Sigmoid colon (tissue), 7 donors: Measurements from ENCODE around the gene C3orf70. TPM values are rescaled to one million over a fixed set of nuclear protein-coding genes. Genes with fewer than 3 reads are reported as not detected.

Experiments
- DNase-seq: peaks from one replicate; pipeline ENCODE4 v3.0.0-alpha.2; 2019
- H3K27ac ChIP-seq, 4 donors: fragments of 200-600 bp; sonication (generic); one replicate each; pipeline ENCODE4 v1.5.1; 2016 to 2019; ENCODE audit warnings: mild to moderate bottlenecking in 1 of 4
- H3K27me3 ChIP-seq, 3 donors: fragments of 200-600 bp; sonication (generic); one replicate each; pipeline ENCODE4 v1.5.1; 2019; ENCODE audit warnings: mild to moderate bottlenecking in 1 of 3
- H3K36me3 ChIP-seq, 4 donors: fragments of 200-600 bp; sonication (generic); one replicate each; pipeline ENCODE4 v1.5.1; 2016 to 2019
- H3K4me1 ChIP-seq, 4 donors: fragments of 200-600 bp; sonication (generic); one replicate each; pipeline ENCODE4 v1.5.1; 2017 to 2019
- H3K4me3 ChIP-seq, 4 donors: fragments of 200-600 bp; sonication (generic); one replicate each; pipeline ENCODE4 v1.5.1; 2017 to 2019; ENCODE audit warnings: mild to moderate bottlenecking in 2 of 4, moderate library complexity in 1 of 4
- H3K9me3 ChIP-seq, 4 donors: fragments of 200-600 bp in 3 of 4; sonication (generic) in 3 of 4; one replicate each; pipeline versions ENCODE4 v1.5.1 to v1.6.1; 2013 to 2019
- EP300 ChIP-seq, 4 donors: sonication (generic); formaldehyde crosslinking; IDR thresholded peaks; one replicate each; pipeline ENCODE4 v1.6.1; 2017; ENCODE audit warnings: antibody characterized with exemption in 4 of 4
- POLR2A ChIP-seq, 2 donors: fragments of 450-650 bp; IDR thresholded peaks; one replicate each; pipeline ENCODE4 v1.6.1; 2016; ENCODE audit warnings: antibody characterized with exemption in 2 of 2, mild to moderate bottlenecking in 2 of 2, moderate library complexity in 2 of 2
- POLR2AphosphoS5 ChIP-seq, 4 donors: sonication (generic); formaldehyde crosslinking; IDR thresholded peaks; one replicate each; pipeline ENCODE4 v1.6.1; 2017; ENCODE audit warnings: antibody characterized with exemption in 4 of 4
- WGBS, 2 donors: extraction: QIAGEN DNeasy Blood & Tissue Kit; methylation state at CpG; one replicate each; pipeline ENCODE4 v1.1.7; 2013; 5-methylcytosine and 5-hydroxymethylcytosine counted together
- intact Hi-C: fragments of 100-400 bp; cut with DNase I; formaldehyde crosslinking; loops from one replicate; pipeline ENCODE4 v1.15.1; 2023
- polyA plus RNA-seq, 3 donors: library from polyadenylated mRNA; stranded (reverse); fragments of 200-250 nt; gene quantifications; one replicate each; pipeline ENCODE4 v1.2.3, GENCODE V29; 2013
- total RNA-seq, 4 donors: library from RNA; depleted of rRNA; stranded (reverse); fragments of >200 nt; gene quantifications; one replicate each; pipeline ENCODE4 v1.1.0, GENCODE V29; 2016
- TF ChIP-seq, protein P1 (sequence below), 4 experiments: fragments of 450-650 bp in 3 of 4; fragments of 200-600 bp in 1 of 4; IDR thresholded peaks; one replicate each; pipeline ENCODE4 v1.5.1; 2016 to 2019; ENCODE audit warnings: antibody characterized with exemption in 4 of 4, mild to moderate bottlenecking in 3 of 4, moderate library complexity in 2 of 4
- donor health status: healthy with polysubstance abuse.
- donor health status: Bipolar disorder and iron deficiency.
- donor health status: healthy.

The C3orf70 gene
- total and polyA plus RNA-seq, 7 donors = 2.4 to 52.3 (median 26.0) TPM

DNA sequence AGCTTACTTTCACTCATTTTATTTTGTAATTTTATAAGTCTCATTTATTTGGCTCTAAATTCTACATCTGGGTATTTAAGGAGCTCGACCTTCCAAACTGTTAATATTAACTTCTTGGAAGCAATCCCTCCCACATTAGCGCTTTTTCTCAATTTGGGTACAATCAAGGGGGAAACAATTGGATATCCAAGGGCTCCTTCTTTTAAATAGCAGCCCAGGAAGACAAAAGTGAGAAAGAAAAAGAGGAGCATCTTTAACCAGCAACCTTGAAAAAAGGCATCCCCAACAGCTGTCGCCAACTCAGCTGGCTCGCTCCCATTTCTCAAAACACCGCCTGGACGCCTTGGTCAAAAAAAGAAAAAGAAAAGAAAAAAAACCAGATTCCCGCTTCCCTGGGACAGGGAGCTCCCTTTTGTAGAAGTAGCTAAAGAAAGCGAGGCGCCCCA, 873 bp downstream of the C3orf70 start:
- intact Hi-C loops = loop anchor here (5.0 kb wide), 1 partner anchor 65 kb away; no protein-coding TSS in a partner anchor
- no peak for TF ChIP-seq POLR2AphosphoS5 (IDR thresholded peaks at IDR 0.05)
- TF ChIP-seq, protein P1, sequence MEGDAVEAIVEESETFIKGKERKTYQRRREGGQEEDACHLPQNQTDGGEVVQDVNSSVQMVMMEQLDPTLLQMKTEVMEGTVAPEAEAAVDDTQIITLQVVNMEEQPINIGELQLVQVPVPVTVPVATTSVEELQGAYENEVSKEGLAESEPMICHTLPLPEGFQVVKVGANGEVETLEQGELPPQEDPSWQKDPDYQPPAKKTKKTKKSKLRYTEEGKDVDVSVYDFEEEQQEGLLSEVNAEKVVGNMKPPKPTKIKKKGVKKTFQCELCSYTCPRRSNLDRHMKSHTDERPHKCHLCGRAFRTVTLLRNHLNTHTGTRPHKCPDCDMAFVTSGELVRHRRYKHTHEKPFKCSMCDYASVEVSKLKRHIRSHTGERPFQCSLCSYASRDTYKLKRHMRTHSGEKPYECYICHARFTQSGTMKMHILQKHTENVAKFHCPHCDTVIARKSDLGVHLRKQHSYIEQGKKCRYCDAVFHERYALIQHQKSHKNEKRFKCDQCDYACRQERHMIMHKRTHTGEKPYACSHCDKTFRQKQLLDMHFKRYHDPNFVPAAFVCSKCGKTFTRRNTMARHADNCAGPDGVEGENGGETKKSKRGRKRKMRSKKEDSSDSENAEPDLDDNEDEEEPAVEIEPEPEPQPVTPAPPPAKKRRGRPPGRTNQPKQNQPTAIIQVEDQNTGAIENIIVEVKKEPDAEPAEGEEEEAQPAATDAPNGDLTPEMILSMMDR (IDR thresholded peaks at IDR 0.05) = no peak
- TF ChIP-seq EP300 (IDR thresholded peaks at IDR 0.05) = no peak
- TF ChIP-seq POLR2A (IDR thresholded peaks at IDR 0.05) = no peak
- DNase-seq = no peak
- Histone ChIP-seq H3K36me3 (no peaks in the 10 kb centered on the region), H3K4me1 (peaks cover 0 to 39% (median 31%) of the 10 kb centered on the region in 4 donors), H3K9me3 (no peaks in the 10 kb centered on the region), H3K4me3 (peak overlapping the region; percentile 71 to 90 (median 84)), H3K27me3 (no peaks in the 10 kb centered on the region), H3K27ac (peak overlapping the region; percentile 90 to 95 (median 94))
- WGBS, 2 donors = 1 to 4% methylated on average over 9 of the region's 9 CpGs

DNA sequence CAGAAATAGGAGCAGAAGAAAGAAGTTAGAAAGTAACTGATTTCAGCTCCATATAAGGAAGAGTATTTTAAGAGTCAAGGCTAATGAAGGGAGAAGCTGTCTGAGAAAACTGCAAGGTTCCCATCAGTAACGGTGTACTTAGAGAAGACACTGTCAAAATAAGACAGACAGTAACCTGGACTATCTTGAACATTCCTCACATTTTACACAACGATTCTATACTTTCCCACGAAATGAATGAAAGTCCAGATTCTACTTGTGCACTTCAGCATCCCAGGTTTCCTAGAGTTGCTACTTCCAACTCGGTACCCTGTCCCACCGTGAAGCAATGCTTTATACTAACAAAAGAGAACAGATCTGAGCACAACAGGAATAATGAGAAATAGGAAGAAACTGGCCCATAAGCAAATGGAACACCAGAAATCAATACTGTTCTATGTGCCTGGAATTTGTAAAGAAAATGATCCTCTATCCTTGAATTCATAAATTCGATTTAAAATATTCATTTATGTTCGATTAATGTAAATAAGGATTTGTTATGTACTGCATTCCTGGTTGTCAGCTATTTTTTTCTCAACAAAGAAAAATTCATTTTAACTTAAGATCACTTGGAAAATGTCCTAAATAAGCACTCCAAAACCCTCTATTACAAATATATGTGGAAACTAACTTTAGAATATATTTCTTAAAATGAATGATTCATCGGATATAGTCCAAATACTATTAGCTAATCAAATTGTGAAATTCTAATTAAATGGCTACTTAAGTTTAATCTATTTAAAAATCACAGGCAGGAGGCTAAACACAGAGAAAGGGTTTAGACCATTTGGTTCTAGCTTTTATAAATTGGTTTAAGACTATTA, 1.5 kb downstream of the C3orf70 start:
- H3K4me3 ChIP-seq = peak overlapping the region; percentile 71 to 90 (median 84)
- 71 to 76% methylated on average over 8 of the region's 8 CpGs for WGBS, 2 donors
- TF ChIP-seq POLR2AphosphoS5 (IDR thresholded peaks at IDR 0.05) (peak in 1 of 4 donors; percentile 10), EP300 (IDR thresholded peaks at IDR 0.05) (no peak)
- H3K27ac ChIP-seq = peak overlapping the region; percentile 90 to 95 (median 94)
- H3K9me3 ChIP-seq = no peaks in the 10 kb centered on the region
- peaks cover 0 to 39% (median 32%) of the 10 kb centered on the region in 4 donors for H3K4me1 ChIP-seq
- no peak for DNase-seq
- no peaks in the 10 kb centered on the region for H3K27me3 ChIP-seq
- intact Hi-C loops = loop anchor here (5.0 kb wide), 1 partner anchor 64 kb away; no protein-coding TSS in a partner anchor
- H3K36me3 ChIP-seq = no peaks in the 10 kb centered on the region

GRCh38 chr3:185150561-185150960, 2.3 kb downstream of the C3orf70 start:
- H3K27me3 ChIP-seq = no peaks in the 10 kb centered on the region
- H3K27ac ChIP-seq = peak overlapping the region; percentile 90 to 95 (median 94)
- peak overlapping the region; percentile 71 to 90 (median 84) for H3K4me3 ChIP-seq
- WGBS, 2 donors = 89 to 91% methylated on average over 1 of the region's 1 CpG
- H3K4me1 ChIP-seq = peaks cover 0 to 42% (median 32%) of the 10 kb centered on the region in 4 donors
- intact Hi-C loops = loop anchor here (5.0 kb wide), 1 partner anchor 63 kb away; no protein-coding TSS in a partner anchor
- DNase-seq = no peak
- no peaks in the 10 kb centered on the region for H3K36me3 ChIP-seq
- TF ChIP-seq POLR2A (IDR thresholded peaks at IDR 0.05) = no peak
- TF ChIP-seq, protein P1 (IDR thresholded peaks at IDR 0.05) = no peak
- peak in 1 of 4 donors; percentile 15 for TF ChIP-seq POLR2AphosphoS5 (IDR thresholded peaks at IDR 0.05)
- no peak for TF ChIP-seq EP300 (IDR thresholded peaks at IDR 0.05)
- H3K9me3 ChIP-seq = no peaks in the 10 kb centered on the region

GRCh38 chr3:185149591-185149990, 3.3 kb downstream of the C3orf70 start:
- Histone ChIP-seq H3K4me3 (peak overlapping the region in 2 of 4 donors; percentile 71 to 83), H3K27me3 (no peaks in the 10 kb centered on the region), H3K27ac (peak overlapping the region; percentile 90 to 95 (median 94)), H3K9me3 (no peaks in the 10 kb centered on the region), H3K4me1 (peaks cover 0 to 52% (median 41%) of the 10 kb centered on the region in 4 donors), H3K36me3 (no peaks in the 10 kb centered on the region)
- DNase-seq = no peak
- TF ChIP-seq, protein P1 (IDR thresholded peaks at IDR 0.05) = no peak
- TF ChIP-seq POLR2A (IDR thresholded peaks at IDR 0.05) (no peak), EP300 (IDR thresholded peaks at IDR 0.05) (no peak), POLR2AphosphoS5 (IDR thresholded peaks at IDR 0.05) (no peak)
- intact Hi-C loops = no loop called here
- 71 to 90% methylated on average over 3 of the region's 3 CpGs for WGBS, 2 donors

DNA sequence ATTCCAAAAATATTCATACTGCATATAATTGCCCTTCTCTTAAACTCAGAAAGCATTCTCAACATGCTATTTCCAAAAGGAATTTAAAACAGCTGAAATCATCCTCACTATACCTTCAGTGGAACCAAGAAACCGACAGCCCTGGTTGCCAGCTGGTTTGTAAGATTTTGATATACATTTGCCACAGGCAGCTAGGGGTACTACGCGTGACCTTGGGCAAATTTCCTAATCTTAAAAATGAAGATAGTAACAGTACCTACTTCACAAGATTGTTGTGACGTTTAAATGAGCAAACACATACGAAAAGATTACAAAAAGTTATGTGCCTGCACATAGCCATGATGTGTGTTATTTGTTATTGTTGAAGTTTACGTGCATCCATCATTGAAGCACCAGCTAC, 7.3 kb downstream of the C3orf70 start:
- WGBS, 2 donors = 92 to 94% methylated on average over 6 of the region's 6 CpGs
- peaks cover 0 to 71% (median 46%) of the 10 kb centered on the region in 4 donors for H3K4me1 ChIP-seq
- no peaks in the 10 kb centered on the region for H3K36me3 ChIP-seq
- H3K27ac ChIP-seq = peak overlapping the region in 3 of 4 donors; percentile 59 to 95 (median 68)
- no peak for DNase-seq
- no peak overlapping the region for H3K4me3 ChIP-seq
- TF ChIP-seq, protein P1 (IDR thresholded peaks at IDR 0.05) = peak in 1 of 4 experiments; percentile 12
- TF ChIP-seq POLR2AphosphoS5 (IDR thresholded peaks at IDR 0.05) = no peak
- H3K9me3 ChIP-seq = no peaks in the 10 kb centered on the region
- no peaks in the 10 kb centered on the region for H3K27me3 ChIP-seq
- intact Hi-C loops = no loop called here
